ENCODE data around the gene HOXA3. TPM values are rescaled to one million over a fixed set of nuclear protein-coding genes. Genes with fewer than 3 reads are reported as not detected.

Gene HOXA3
- polyA plus RNA-seq, 1 donor (not counting 4 experiments of a cell fraction or from before 2014, with no cell fraction given) = 0.58 TPM

- FAIRE-seq = no peak
- H3K27me3 ChIP-seq (ENCODE audit: control insufficient read depth, extremely low read depth, insufficient read depth, low read length) = peaks cover 26% of the 10 kb centered on the region
- H2AFZ ChIP-seq (ENCODE audit: control insufficient read depth, low read length) = no peak overlapping the region
- H3K4me3 ChIP-seq (ENCODE audit: control insufficient read depth in 2 of 3, extremely low read depth in 1 of 3, insufficient read depth in 2 of 3, low read depth in 1 of 3, low read length in 3 of 3) = no peak overlapping the region
- H3K79me2 ChIP-seq (ENCODE audit: control insufficient read depth, insufficient read depth, low read length) = no peaks in the 10 kb centered on the region
- dilution Hi-C loops (cut with MboI; ENCODE audit: extremely low pct_ligation_motif_present, low sequenced_read_pairs) = no loop called here
- H3K9ac ChIP-seq (ENCODE audit: control insufficient read depth, extremely low read depth, insufficient read depth, low read length) = no peak overlapping the region
- H3K36me3 ChIP-seq (ENCODE audit: control insufficient read depth in 2 of 2, extremely low read depth in 1 of 2, insufficient read depth in 2 of 2, low read length in 2 of 2) = no peaks in the 10 kb centered on the region
- no peaks in the 10 kb centered on the region for H3K9me3 ChIP-seq (ENCODE audit: control insufficient read depth, low read depth, low read length)
- H4K20me1 ChIP-seq (ENCODE audit: control insufficient read depth, extremely low read depth, insufficient read depth, low read length) = no peaks in the 10 kb centered on the region
- DNase-seq (ENCODE audit: low read depth, low spot score) = no peak
- no peaks in the 10 kb centered on the region for H3K9me1 ChIP-seq (ENCODE audit: control insufficient read depth, extremely low read depth, insufficient read depth, low read length)
- H3K4me1 ChIP-seq (ENCODE audit: control insufficient read depth, extremely low read depth, insufficient read depth, low read length) = peaks cover 8% of the 10 kb centered on the region
- no peak overlapping the region for H3K4me2 ChIP-seq (ENCODE audit: control insufficient read depth, extremely low read depth, insufficient read depth, low read depth, low read length)
- TF ChIP-seq CTCF (optimal IDR thresholded peaks at IDR 0.05 in 1 of 3, IDR thresholded peaks at IDR 0.05 in 1 of 3, conservative IDR thresholded peaks at IDR 0.05 in 1 of 3; ENCODE audit: extremely low read depth in 1 of 3, insufficient read depth in 2 of 3, low read length in 3 of 3) (no peak), EZH2 (IDR thresholded peaks at IDR 0.05; ENCODE audit: low read length) (no peak)
- no peak overlapping the region for H3K27ac ChIP-seq (ENCODE audit: control insufficient read depth, insufficient read depth, low read length)
Observed at GRCh38 chr7:27179030-27179429, 26.6 kb upstream of the HOXA3 start.

GRCh38 chr7:27178366-27178765 is 26.0 kb upstream of the HOXA3 start:
- FAIRE-seq = no peak
- Histone ChIP-seq H3K4me2 (ENCODE audit: control insufficient read depth, extremely low read depth, insufficient read depth, low read depth, low read length) (no peak overlapping the region), H3K27me3 (ENCODE audit: control insufficient read depth, extremely low read depth, insufficient read depth, low read length) (peaks cover 20% of the 10 kb centered on the region)

More at GRCh38 chr7:27178366-27178765, 26.0 kb upstream of the HOXA3 start:
- DNase-seq (ENCODE audit: low read depth, low spot score) = no peak
- H3K36me3 ChIP-seq (ENCODE audit: control insufficient read depth in 2 of 2, extremely low read depth in 1 of 2, insufficient read depth in 2 of 2, low read length in 2 of 2) = no peaks in the 10 kb centered on the region
- H3K79me2 ChIP-seq (ENCODE audit: control insufficient read depth, insufficient read depth, low read length) = peaks cover 2% of the 10 kb centered on the region
- dilution Hi-C loops (cut with MboI; ENCODE audit: extremely low pct_ligation_motif_present, low sequenced_read_pairs) = no loop called here
- no peaks in the 10 kb centered on the region for H3K9me1 ChIP-seq (ENCODE audit: control insufficient read depth, extremely low read depth, insufficient read depth, low read length)
- no peak for TF ChIP-seq CTCF (optimal IDR thresholded peaks at IDR 0.05 in 1 of 3, IDR thresholded peaks at IDR 0.05 in 1 of 3, conservative IDR thresholded peaks at IDR 0.05 in 1 of 3; ENCODE audit: extremely low read depth in 1 of 3, insufficient read depth in 2 of 3, low read length in 3 of 3)
- TF ChIP-seq EZH2 (IDR thresholded peaks at IDR 0.05; ENCODE audit: low read length) = no peak
- no peak overlapping the region for H2AFZ ChIP-seq (ENCODE audit: control insufficient read depth, low read length)
- no peak overlapping the region for H3K9ac ChIP-seq (ENCODE audit: control insufficient read depth, extremely low read depth, insufficient read depth, low read length)
- no peak overlapping the region for H3K4me3 ChIP-seq (ENCODE audit: control insufficient read depth in 2 of 3, extremely low read depth in 1 of 3, insufficient read depth in 2 of 3, low read depth in 1 of 3, low read length in 3 of 3)
- H4K20me1 ChIP-seq (ENCODE audit: control insufficient read depth, extremely low read depth, insufficient read depth, low read length) = no peaks in the 10 kb centered on the region
- H3K4me1 ChIP-seq (ENCODE audit: control insufficient read depth, extremely low read depth, insufficient read depth, low read length) = peaks cover 4% of the 10 kb centered on the region
- no peak overlapping the region for H3K27ac ChIP-seq (ENCODE audit: control insufficient read depth, insufficient read depth, low read length)
- H3K9me3 ChIP-seq (ENCODE audit: control insufficient read depth, low read depth, low read length) = no peaks in the 10 kb centered on the region

Data from keratinocyte (primary cell).